Measurements from ENCODE around the gene GNAI3.

DNA sequence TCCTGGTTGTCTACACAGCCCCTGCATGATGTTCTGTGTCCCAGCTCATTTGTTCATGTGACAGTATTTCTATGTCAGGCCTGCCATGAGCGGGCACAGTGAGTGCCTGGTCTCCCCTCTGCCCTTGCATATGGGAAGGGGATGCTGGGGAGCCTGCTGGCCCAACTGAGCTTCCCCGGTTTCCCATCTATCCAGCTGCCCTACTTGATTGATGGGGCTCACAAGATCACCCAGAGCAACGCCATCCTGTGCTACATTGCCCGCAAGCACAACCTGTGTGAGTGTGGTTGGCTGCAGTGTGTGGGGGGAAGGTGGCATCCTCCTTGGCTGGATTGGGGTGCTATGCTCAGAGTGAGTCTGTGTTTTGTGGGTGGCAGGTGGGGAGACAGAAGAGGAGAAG, 109.0 kb downstream of the GNAI3 start:
- TF ChIP-seq, protein P1, sequence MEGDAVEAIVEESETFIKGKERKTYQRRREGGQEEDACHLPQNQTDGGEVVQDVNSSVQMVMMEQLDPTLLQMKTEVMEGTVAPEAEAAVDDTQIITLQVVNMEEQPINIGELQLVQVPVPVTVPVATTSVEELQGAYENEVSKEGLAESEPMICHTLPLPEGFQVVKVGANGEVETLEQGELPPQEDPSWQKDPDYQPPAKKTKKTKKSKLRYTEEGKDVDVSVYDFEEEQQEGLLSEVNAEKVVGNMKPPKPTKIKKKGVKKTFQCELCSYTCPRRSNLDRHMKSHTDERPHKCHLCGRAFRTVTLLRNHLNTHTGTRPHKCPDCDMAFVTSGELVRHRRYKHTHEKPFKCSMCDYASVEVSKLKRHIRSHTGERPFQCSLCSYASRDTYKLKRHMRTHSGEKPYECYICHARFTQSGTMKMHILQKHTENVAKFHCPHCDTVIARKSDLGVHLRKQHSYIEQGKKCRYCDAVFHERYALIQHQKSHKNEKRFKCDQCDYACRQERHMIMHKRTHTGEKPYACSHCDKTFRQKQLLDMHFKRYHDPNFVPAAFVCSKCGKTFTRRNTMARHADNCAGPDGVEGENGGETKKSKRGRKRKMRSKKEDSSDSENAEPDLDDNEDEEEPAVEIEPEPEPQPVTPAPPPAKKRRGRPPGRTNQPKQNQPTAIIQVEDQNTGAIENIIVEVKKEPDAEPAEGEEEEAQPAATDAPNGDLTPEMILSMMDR (conservative IDR thresholded peaks at IDR 0.05; ENCODE audit: low read depth, low read length): no peak
- no peak for TF ChIP-seq EZH2phosphoT487 (IDR thresholded peaks at IDR 0.05; ENCODE audit: borderline replicate concordance, low read length)

All from PC-3 (cell line).